Liver (tissue), 9 donors: Measurements from ENCODE around the gene MDN1. TPM values are rescaled to one million over a fixed set of nuclear protein-coding genes. Genes with fewer than 3 reads are reported as not detected.
"Not testable (repeated sequence)": the region's sequence is repeated elsewhere in the genome, so short reads cannot be mapped to it uniquely, and the experiment has no call there.

Source experiments
- DNase-seq: peaks from one replicate; pipeline ENCODE4 v3.0.0-alpha.2; 2017; ENCODE audit warnings: low spot score
- H3K27ac ChIP-seq, 2 donors: one replicate each; pipeline ENCODE4 v1.7.0; 2013; ENCODE audit warnings: inconsistent platforms in 2 of 2, low read length in 2 of 2, control low read depth in 1 of 2, low read depth in 1 of 2, mild to moderate bottlenecking in 1 of 2
- H3K27me3 ChIP-seq, 4 donors: one replicate each; pipeline versions ENCODE4 v1.6.1 to v1.7.0; 2013; ENCODE audit warnings: low read length in 3 of 4, inconsistent platforms in 1 of 4, mild to moderate bottlenecking in 1 of 4, moderate library complexity in 1 of 4; ENCODE audit not compliant: control insufficient read depth in 4 of 4, insufficient read depth in 4 of 4
- H3K36me3 ChIP-seq, 4 donors: one replicate each; pipeline versions ENCODE4 v1.6.1 to v1.7.0; 2013; ENCODE audit warnings: low read length in 3 of 4, mild to moderate bottlenecking in 3 of 4, low read depth in 1 of 4, moderate library complexity in 1 of 4; ENCODE audit not compliant: control insufficient read depth in 4 of 4, insufficient read depth in 3 of 4
- H3K4me1 ChIP-seq, 4 donors: one replicate each; pipeline versions ENCODE4 v1.6.1 to v1.7.0; 2013; ENCODE audit warnings: low read length in 3 of 4, mild to moderate bottlenecking in 3 of 4, moderate library complexity in 1 of 4; ENCODE audit not compliant: control insufficient read depth in 4 of 4, insufficient read depth in 4 of 4
- H3K4me3 ChIP-seq, 3 donors: one replicate each; pipeline versions ENCODE4 v1.6.1 to v1.7.0; 2013; ENCODE audit warnings: low read length in 3 of 3, control low read depth in 1 of 3, low read depth in 1 of 3, mild to moderate bottlenecking in 1 of 3
- H3K9ac ChIP-seq, 2 donors: one replicate each; pipeline ENCODE4 v1.7.0; 2013; ENCODE audit warnings: low read length in 2 of 2, mild to moderate bottlenecking in 2 of 2, moderate library complexity in 2 of 2, control low read depth in 1 of 2, low read depth in 1 of 2
- H3K9me3 ChIP-seq, 4 donors: one replicate each; pipeline versions ENCODE4 v1.6.1 to v1.7.0; 2013; ENCODE audit warnings: low read length in 3 of 4; ENCODE audit not compliant: control insufficient read depth in 4 of 4
- EGR1 ChIP-seq, 2 donors: IDR thresholded peaks; 2 replicates each; pipeline ENCODE4 v1.6.1; 2016 to 2018; ENCODE audit warnings: antibody characterized with exemption in 2 of 2, low read depth in 2 of 2
- FOXA1 ChIP-seq: IDR thresholded peaks from 2 replicates; pipeline ENCODE4 v1.6.1; 2016; ENCODE audit warnings: antibody characterized with exemption
- FOXA2 ChIP-seq: IDR thresholded peaks from 2 replicates; pipeline ENCODE4 v1.6.1; 2016; ENCODE audit warnings: antibody characterized with exemption
- GABPA ChIP-seq, 2 donors: IDR thresholded peaks in 1 of 2; conservative IDR thresholded peaks in 1 of 2; 2 replicates each; pipeline ENCODE4 v1.6.1; 2016; ENCODE audit warnings: antibody characterized with exemption in 2 of 2, mild to moderate bottlenecking in 1 of 2, moderate library complexity in 1 of 2
- HNF4A ChIP-seq, 2 donors: conservative IDR thresholded peaks; 2 replicates each; pipeline ENCODE4 v1.6.1; 2016; ENCODE audit warnings: antibody characterized with exemption in 2 of 2, mild to moderate bottlenecking in 2 of 2
- JUND ChIP-seq, 2 donors: IDR thresholded peaks; 2 replicates each; pipeline ENCODE4 v1.6.1; 2016; ENCODE audit warnings: antibody characterized with exemption in 2 of 2
- NR2F2 ChIP-seq: IDR thresholded peaks from 2 replicates; pipeline ENCODE4 v1.6.1; 2016; ENCODE audit warnings: antibody characterized with exemption
- RAD21 ChIP-seq, 2 donors: IDR thresholded peaks; 2 replicates each; pipeline ENCODE4 v1.6.1; 2016; ENCODE audit warnings: antibody characterized with exemption in 2 of 2, mild to moderate bottlenecking in 2 of 2
- RXRA ChIP-seq, 2 donors: IDR thresholded peaks; 2 replicates each; pipeline ENCODE4 v1.6.1; 2017 to 2018; ENCODE audit warnings: antibody characterized with exemption in 2 of 2, mild to moderate bottlenecking in 1 of 2
- TAF1 ChIP-seq: conservative IDR thresholded peaks from 2 replicates; pipeline ENCODE4 v1.6.1; 2016; ENCODE audit warnings: antibody characterized with exemption, mild to moderate bottlenecking
- YY1 ChIP-seq: IDR thresholded peaks from 2 replicates; pipeline ENCODE4 v1.6.1; 2016; ENCODE audit warnings: antibody characterized with exemption, mild to moderate bottlenecking
- WGBS: extraction: QIAGEN DNeasy Blood & Tissue Kit; methylation state at CpG from one replicate; pipeline ENCODE4 v1.1.7; 2013; 5-methylcytosine and 5-hydroxymethylcytosine counted together
- polyA plus RNA-seq, 2 donors: library from polyadenylated mRNA; stranded (reverse) in 1 of 2; unstranded in 1 of 2; fragments of 200-250 nt in 1 of 2; fragments of >200 nt in 1 of 2; fragmentation: Nextera tagmentation in 1 of 2; extraction: Ambion mirVana in 1 of 2; gene quantifications; one replicate each; pipeline versions ENCODE4 v1.2.1 to v1.2.3, GENCODE V29; 2013 to 2015
- total RNA-seq, 2 donors: library from RNA; depleted of rRNA; stranded (reverse); fragments of >200 nt; gene quantifications; one replicate each; pipeline ENCODE4 v1.2.3, GENCODE V29; 2014
- TF ChIP-seq, protein P1 (sequence below): IDR thresholded peaks from 2 replicates; pipeline ENCODE4 v1.6.1; 2016; ENCODE audit warnings: antibody characterized with exemption
- TF ChIP-seq, protein P2 (sequence below): IDR thresholded peaks from 2 replicates; pipeline ENCODE4 v1.6.1; 2016; ENCODE audit warnings: antibody characterized with exemption
- TF ChIP-seq, protein P3 (sequence below): IDR thresholded peaks from 2 replicates; pipeline ENCODE4 v1.6.1; 2016; ENCODE audit warnings: antibody characterized with exemption
- TF ChIP-seq, protein P4 (sequence below): fragments of 150-350 bp; IDR thresholded peaks from 2 replicates; pipeline ENCODE4 v1.5.1; 2017; ENCODE audit warnings: improper control_type of control experiment, low read depth, low read length; ENCODE audit not compliant: missing input control
- TF ChIP-seq, protein P5 (sequence below): IDR thresholded peaks from 2 replicates; pipeline ENCODE4 v1.6.1; 2016; ENCODE audit warnings: antibody characterized with exemption, mild to moderate bottlenecking
- donor health status: healthy.
- donor health status: healthy.
- donor health status: healthy.
- donor health status: healthy.
- donor health status: healthy.

MDN1 gene
- total and polyA plus RNA-seq, 4 donors: 5.4 to 48.9 (median 22.8) TPM

DNA sequence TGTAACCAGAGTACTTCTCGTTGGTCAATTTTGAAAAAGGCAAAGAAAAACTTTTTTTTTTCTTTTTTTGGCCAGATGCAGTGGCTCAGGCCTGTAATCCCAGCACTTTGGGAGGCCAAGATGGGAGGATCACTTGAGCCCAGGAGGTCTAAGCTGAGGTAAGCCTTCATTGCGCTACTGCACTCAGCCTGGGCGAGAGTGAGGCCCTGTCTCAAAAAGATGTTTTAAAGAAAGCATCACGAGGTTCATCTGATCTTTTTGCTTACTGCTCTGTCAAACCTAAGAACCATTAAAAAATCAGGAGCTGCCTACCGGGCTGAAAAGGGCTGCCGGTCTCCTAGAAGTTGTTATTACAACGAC is 181.7 kb downstream of the MDN1 start:
- Histone ChIP-seq H3K4me3 (peak overlapping the region; percentile 51 to 58 (median 54)), H3K27ac (peak overlapping the region; percentile 67 to 73), H3K9me3 (no peaks in the 10 kb centered on the region), H3K36me3 (peaks cover 0 to 10% (median 7%) of the 10 kb centered on the region in 4 donors), H3K9ac (peak overlapping the region; percentile 54 to 75), H3K27me3 (no peaks in the 10 kb centered on the region), H3K4me1 (peaks cover 0 to 15% (median 9%) of the 10 kb centered on the region in 4 donors)
- no peak for TF ChIP-seq YY1
- TF ChIP-seq HNF4A (conservative IDR thresholded peaks at IDR 0.05): no peak
- no peak for TF ChIP-seq FOXA2
- TF ChIP-seq, protein P1, sequence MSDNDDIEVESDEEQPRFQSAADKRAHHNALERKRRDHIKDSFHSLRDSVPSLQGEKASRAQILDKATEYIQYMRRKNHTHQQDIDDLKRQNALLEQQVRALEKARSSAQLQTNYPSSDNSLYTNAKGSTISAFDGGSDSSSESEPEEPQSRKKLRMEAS: no peak
- no peak for TF ChIP-seq NR2F2
- TF ChIP-seq, protein P2, sequence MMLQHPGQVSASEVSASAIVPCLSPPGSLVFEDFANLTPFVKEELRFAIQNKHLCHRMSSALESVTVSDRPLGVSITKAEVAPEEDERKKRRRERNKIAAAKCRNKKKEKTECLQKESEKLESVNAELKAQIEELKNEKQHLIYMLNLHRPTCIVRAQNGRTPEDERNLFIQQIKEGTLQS: no peak
- no peak for TF ChIP-seq FOXA1
- no peak for TF ChIP-seq EGR1 (IDR thresholded peaks at IDR 0.05; ENCODE audit: low read depth in 2 of 2)
- no peak for TF ChIP-seq JUND (IDR thresholded peaks at IDR 0.05)
- TF ChIP-seq, protein P3, sequence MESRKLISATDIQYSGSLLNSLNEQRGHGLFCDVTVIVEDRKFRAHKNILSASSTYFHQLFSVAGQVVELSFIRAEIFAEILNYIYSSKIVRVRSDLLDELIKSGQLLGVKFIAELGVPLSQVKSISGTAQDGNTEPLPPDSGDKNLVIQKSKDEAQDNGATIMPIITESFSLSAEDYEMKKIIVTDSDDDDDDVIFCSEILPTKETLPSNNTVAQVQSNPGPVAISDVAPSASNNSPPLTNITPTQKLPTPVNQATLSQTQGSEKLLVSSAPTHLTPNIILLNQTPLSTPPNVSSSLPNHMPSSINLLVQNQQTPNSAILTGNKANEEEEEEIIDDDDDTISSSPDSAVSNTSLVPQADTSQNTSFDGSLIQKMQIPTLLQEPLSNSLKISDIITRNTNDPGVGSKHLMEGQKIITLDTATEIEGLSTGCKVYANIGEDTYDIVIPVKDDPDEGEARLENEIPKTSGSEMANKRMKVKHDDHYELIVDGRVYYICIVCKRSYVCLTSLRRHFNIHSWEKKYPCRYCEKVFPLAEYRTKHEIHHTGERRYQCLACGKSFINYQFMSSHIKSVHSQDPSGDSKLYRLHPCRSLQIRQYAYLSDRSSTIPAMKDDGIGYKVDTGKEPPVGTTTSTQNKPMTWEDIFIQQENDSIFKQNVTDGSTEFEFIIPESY: no peak
- TF ChIP-seq, protein P4, sequence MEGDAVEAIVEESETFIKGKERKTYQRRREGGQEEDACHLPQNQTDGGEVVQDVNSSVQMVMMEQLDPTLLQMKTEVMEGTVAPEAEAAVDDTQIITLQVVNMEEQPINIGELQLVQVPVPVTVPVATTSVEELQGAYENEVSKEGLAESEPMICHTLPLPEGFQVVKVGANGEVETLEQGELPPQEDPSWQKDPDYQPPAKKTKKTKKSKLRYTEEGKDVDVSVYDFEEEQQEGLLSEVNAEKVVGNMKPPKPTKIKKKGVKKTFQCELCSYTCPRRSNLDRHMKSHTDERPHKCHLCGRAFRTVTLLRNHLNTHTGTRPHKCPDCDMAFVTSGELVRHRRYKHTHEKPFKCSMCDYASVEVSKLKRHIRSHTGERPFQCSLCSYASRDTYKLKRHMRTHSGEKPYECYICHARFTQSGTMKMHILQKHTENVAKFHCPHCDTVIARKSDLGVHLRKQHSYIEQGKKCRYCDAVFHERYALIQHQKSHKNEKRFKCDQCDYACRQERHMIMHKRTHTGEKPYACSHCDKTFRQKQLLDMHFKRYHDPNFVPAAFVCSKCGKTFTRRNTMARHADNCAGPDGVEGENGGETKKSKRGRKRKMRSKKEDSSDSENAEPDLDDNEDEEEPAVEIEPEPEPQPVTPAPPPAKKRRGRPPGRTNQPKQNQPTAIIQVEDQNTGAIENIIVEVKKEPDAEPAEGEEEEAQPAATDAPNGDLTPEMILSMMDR: no peak
- no peak for TF ChIP-seq TAF1
- TF ChIP-seq RXRA (IDR thresholded peaks at IDR 0.05): no peak
- no peak for TF ChIP-seq RAD21 (IDR thresholded peaks at IDR 0.05)
- no peak for DNase-seq
- WGBS: 16% methylated on average over 7 of the region's 7 CpGs

DNA sequence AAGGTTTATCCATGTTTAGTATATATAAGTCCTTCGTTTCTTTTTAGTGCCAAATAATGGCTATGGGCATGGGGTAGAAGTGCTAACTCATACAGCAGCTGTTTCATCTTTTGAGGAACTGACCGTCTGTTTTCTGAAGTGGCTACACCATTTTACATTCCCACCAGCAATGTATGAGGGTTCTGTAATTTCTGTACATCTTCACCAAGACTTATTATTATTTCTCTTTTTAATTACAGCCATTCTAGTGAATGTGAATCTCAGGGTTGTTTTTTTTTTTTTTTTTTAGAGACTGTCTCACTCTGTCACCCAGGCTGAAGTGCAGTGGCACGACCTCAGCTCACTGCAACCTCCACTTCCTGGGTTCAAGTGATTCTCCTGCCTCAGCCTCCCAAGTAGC is 183.2 kb downstream of the MDN1 start:
- not testable (repeated sequence) for H3K36me3 ChIP-seq, H3K27me3 ChIP-seq, H3K4me3 ChIP-seq, DNase-seq, H3K9ac ChIP-seq, H3K27ac ChIP-seq, H3K9me3 ChIP-seq
- H3K4me1 ChIP-seq: peaks cover 0 to 15% (median 9%) of the 10 kb centered on the region in 4 donors
- 100% methylated on average over 3 of the region's 3 CpGs for WGBS

DNA sequence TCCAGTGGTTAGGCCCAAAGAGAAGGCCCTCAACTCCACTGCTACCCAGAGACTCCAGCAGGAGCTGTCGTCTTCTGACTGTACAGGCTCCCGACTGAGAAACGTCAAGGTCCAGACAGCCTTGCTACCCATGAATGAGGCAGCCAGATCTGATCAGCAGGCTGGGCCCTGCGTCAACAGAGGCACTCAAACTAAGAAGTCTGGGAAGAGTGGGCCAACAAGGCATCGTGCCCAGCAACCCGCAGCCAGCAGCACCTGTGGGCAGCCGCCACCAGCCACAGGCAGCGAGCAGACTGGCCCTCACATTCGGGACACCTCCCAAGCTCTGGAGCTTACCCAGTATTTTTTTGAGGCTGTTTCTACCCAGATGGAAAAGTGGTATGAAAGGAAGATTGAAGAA is 189.1 kb downstream of the MDN1 start:
- peaks cover 0 to 18% (median 8%) of the 10 kb centered on the region in 4 donors for H3K36me3 ChIP-seq
- H3K4me3 ChIP-seq: no peak overlapping the region
- no peaks in the 10 kb centered on the region for H3K4me1 ChIP-seq
- H3K9me3 ChIP-seq: no peaks in the 10 kb centered on the region
- no peak for DNase-seq
- 95% methylated on average over 9 of the region's 9 CpGs for WGBS
- H3K9ac ChIP-seq: no peak overlapping the region
- no peak overlapping the region for H3K27ac ChIP-seq
- H3K27me3 ChIP-seq: no peaks in the 10 kb centered on the region
- TF ChIP-seq YY1 (no peak), GABPA (IDR thresholded peaks at IDR 0.05 in 1 of 2, conservative IDR thresholded peaks at IDR 0.05 in 1 of 2) (no peak), RXRA (IDR thresholded peaks at IDR 0.05) (no peak), FOXA1 (no peak), RAD21 (IDR thresholded peaks at IDR 0.05) (no peak), TAF1 (no peak), NR2F2 (no peak)
- TF ChIP-seq, protein P2: no peak
- TF ChIP-seq, protein P1: no peak
- TF ChIP-seq, protein P5, sequence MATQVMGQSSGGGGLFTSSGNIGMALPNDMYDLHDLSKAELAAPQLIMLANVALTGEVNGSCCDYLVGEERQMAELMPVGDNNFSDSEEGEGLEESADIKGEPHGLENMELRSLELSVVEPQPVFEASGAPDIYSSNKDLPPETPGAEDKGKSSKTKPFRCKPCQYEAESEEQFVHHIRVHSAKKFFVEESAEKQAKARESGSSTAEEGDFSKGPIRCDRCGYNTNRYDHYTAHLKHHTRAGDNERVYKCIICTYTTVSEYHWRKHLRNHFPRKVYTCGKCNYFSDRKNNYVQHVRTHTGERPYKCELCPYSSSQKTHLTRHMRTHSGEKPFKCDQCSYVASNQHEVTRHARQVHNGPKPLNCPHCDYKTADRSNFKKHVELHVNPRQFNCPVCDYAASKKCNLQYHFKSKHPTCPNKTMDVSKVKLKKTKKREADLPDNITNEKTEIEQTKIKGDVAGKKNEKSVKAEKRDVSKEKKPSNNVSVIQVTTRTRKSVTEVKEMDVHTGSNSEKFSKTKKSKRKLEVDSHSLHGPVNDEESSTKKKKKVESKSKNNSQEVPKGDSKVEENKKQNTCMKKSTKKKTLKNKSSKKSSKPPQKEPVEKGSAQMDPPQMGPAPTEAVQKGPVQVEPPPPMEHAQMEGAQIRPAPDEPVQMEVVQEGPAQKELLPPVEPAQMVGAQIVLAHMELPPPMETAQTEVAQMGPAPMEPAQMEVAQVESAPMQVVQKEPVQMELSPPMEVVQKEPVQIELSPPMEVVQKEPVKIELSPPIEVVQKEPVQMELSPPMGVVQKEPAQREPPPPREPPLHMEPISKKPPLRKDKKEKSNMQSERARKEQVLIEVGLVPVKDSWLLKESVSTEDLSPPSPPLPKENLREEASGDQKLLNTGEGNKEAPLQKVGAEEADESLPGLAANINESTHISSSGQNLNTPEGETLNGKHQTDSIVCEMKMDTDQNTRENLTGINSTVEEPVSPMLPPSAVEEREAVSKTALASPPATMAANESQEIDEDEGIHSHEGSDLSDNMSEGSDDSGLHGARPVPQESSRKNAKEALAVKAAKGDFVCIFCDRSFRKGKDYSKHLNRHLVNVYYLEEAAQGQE: no peak
- TF ChIP-seq, protein P3: no peak
